HG03575 (cell line): ENCODE data around the gene SAPCD2.

Source experiments
- ATAC-seq: cut with Tn5 transposase; IDR thresholded peaks from one replicate; pipeline ENCODE4 v1.9.1; 2021; ENCODE audit not compliant: unreplicated experiment, insufficient number of reproducible peaks, low FRiP score; ENCODE audit errors: extremely low read depth

The SAPCD2 gene

GRCh38 chr9:137053944-137054931 is 16.1 kb downstream of the SAPCD2 start, which contains the start of gene ENTPD2:
ENTPD2 (minus strand) TSS chr9:137054061; CDS start chr9:137053997, 64 bp downstream.
- no peak for ATAC-seq

GRCh38 chr9:137052998-137053943 is 17.1 kb downstream of the SAPCD2 start:
- no peak for ATAC-seq

GRCh38 chr9:137052293-137052692 is 18.1 kb downstream of the SAPCD2 start:
- ATAC-seq: no peak

- no peak for ATAC-seq
These were observed 19.1 kb downstream of the SAPCD2 start for GRCh38 chr9:137051145-137051724.

GRCh38 chr9:137050570-137050969 is 19.8 kb downstream of the SAPCD2 start:
- ATAC-seq: no peak

- no peak for ATAC-seq
These were observed 20.6 kb downstream of the SAPCD2 start for GRCh38 chr9:137049544-137050449.

- no peak for ATAC-seq
These were observed 21.5 kb downstream of the SAPCD2 start for GRCh38 chr9:137048655-137049543.

- no peak for ATAC-seq
These were observed 24.1 kb downstream of the SAPCD2 start, which contains the start of gene NPDC1 for GRCh38 chr9:137046088-137046787. NPDC1 (minus strand) TSS chr9:137046177; CDS start chr9:137045989, 188 bp downstream.

DNA sequence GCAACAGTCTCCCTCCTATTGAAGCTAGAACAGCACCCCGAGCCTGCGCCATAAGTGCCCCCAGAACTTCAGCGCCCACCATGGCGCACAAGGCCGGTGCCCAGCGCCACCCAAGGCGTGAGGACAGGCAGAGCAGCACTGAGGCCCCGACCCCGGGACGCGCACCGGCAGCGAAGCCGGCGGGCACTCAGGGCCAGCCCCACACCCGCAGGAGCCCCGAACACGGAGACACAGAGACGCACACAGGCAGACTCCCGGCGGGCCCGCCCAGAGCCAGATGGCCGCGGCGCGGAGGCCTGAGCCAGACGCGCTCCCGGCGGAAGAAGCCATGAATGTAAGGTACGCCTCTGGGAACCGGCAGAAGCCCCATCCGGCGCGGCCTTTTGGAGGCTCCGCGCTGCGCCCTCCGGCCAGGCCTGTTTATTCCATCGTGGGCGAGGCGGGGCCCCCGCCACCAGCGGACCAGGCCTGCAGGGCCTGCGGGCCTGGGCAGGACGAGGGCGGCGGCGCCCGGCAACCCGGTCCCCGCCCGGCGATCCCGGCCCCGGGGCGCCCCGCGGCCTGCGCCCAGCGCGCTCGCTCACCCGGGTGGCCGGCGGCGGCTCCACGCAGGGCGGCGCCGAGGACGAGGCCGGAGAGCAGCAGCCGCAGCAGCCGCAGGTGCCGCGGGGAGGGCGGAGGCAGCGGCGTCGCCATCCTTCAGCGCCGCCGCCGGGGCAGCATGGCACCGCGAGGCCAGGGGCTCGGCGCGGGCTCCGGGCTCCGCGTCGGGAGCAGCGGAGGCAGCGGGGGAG is 24.9 kb downstream of the SAPCD2 start:
- ATAC-seq: no peak

- ATAC-seq: no peak
These were observed 25.7 kb downstream of the SAPCD2 start for GRCh38 chr9:137044502-137045177.

DNA sequence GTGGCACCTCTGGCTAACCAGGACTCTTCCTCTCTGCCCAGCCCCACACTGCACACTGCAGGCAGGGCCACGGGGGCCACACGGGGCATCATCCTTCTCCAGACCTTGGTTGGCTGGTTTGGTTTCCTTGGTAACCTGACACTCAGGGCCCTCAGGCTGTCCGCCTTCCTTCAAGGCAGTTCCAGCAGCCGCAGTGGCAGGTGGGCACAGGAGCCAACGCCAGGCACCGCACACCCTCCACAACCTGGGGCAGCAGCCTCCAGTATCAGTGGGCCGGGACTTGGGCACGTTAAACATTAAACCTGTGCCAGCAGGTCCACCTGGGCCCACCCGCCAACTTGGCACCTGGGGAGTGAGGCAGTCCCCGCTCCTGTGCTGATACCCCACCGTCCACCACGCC is 26.3 kb downstream of the SAPCD2 start:
- no peak for ATAC-seq

- ATAC-seq: no peak
These were observed 27.3 kb downstream of the SAPCD2 start for GRCh38 chr9:137042751-137043727.

DNA sequence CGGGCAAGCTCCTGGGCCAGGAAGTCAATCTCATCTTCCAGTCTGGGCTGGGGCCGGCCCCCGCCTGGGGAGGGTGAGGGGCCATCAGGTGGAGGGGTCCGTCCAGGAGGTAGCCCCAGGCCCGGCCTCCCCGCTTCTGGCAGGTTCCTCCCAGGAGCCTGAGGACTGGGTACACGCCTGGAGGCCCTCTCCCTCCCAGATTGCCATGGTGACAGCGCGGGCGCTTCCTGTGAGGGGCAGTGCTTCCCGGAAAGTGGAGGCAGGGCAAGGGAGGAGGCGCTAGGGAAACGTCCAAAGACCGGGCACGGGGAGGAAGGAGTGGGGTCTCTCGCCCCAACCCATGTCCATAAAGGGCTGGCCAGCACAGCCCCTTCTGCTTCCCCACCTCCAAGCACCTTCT is 29.2 kb downstream of the SAPCD2 start:
- ATAC-seq: no peak

DNA sequence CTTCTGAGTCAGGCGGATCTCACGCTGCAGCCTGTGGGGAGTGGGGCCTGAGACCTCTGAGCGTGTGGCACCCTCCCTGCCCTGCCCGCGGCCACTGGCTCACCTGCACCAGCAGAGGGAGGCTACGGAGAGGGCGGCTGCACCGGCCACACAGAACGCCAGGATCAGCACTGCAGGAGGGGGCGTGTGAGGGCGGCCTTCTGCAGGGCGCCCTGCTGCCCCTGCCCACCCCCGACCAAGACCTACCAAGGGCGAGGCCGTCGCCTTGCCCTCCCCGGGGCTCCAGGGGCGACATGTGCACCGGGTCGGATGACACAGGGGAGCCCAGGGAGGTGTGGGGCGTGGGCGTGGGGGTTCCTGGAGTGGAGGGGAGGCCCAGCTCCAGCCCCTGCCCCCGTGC is 29.8 kb downstream of the SAPCD2 start:
- no peak for ATAC-seq
